Measurements from ENCODE around the gene RNF214. TPM values are rescaled to one million over a fixed set of nuclear protein-coding genes. Genes with fewer than 3 reads are reported as not detected.
"Not testable (repeated sequence)": the region's sequence is repeated elsewhere in the genome, so short reads cannot be mapped to it uniquely, and the experiment has no call there.

Gene RNF214
- total RNA-seq, 1 experiment from 2014 or later = 7.0 TPM

GRCh38 chr11:117200813-117201657 is 31.4 kb upstream of the RNF214 start:
- DNase-seq = no peak
- Histone ChIP-seq H4K20me1 (ENCODE audit: insufficient read depth, low read depth, low read length) (no peaks in the 10 kb centered on the region), H3K4me2 (ENCODE audit: low read depth, low read length, poor library complexity, severe bottlenecking) (no peak overlapping the region), H3K9me3 (ENCODE audit: low read length) (no peaks in the 10 kb centered on the region), H3K79me2 (ENCODE audit: low read length) (no peaks in the 10 kb centered on the region), H3K27me3 (ENCODE audit: low read length) (no peaks in the 10 kb centered on the region), H3K9me2 (replicated peaks; ENCODE audit: insufficient read depth, low read length) (no peaks in the 10 kb centered on the region), H3K36me3 (ENCODE audit: insufficient read depth, low read length) (no peaks in the 10 kb centered on the region), H3K27ac (ENCODE audit: low read length) (no peak overlapping the region), H3K4me3 (ENCODE audit: low read length) (no peak overlapping the region), H3K9ac (ENCODE audit: low read length) (no peak overlapping the region), H2AFZ (ENCODE audit: low read length) (no peak overlapping the region), H3K4me1 (ENCODE audit: low read length) (no peaks in the 10 kb centered on the region)

- Histone ChIP-seq H3K4me3 (ENCODE audit: low read length) (no peak overlapping the region), H4K20me1 (ENCODE audit: insufficient read depth, low read depth, low read length) (no peaks in the 10 kb centered on the region), H3K27ac (ENCODE audit: low read length) (no peak overlapping the region), H3K9me3 (ENCODE audit: low read length) (no peaks in the 10 kb centered on the region), H3K27me3 (ENCODE audit: low read length) (no peaks in the 10 kb centered on the region), H2AFZ (ENCODE audit: low read length) (no peak overlapping the region), H3K9me2 (replicated peaks; ENCODE audit: insufficient read depth, low read length) (no peaks in the 10 kb centered on the region), H3K4me1 (ENCODE audit: low read length) (no peaks in the 10 kb centered on the region), H3K9ac (ENCODE audit: low read length) (no peak overlapping the region), H3K79me2 (ENCODE audit: low read length) (no peaks in the 10 kb centered on the region), H3K36me3 (ENCODE audit: insufficient read depth, low read length) (no peaks in the 10 kb centered on the region), H3K4me2 (ENCODE audit: low read depth, low read length, poor library complexity, severe bottlenecking) (no peak overlapping the region)
- no peak for DNase-seq
These were observed 30.7 kb upstream of the RNF214 start for GRCh38 chr11:117201658-117202305.

- no peak overlapping the region for H2AFZ ChIP-seq (ENCODE audit: low read length)
- no peaks in the 10 kb centered on the region for H3K79me2 ChIP-seq (ENCODE audit: low read length)
- H3K4me3 ChIP-seq (ENCODE audit: low read length) = no peak overlapping the region
- H3K36me3 ChIP-seq (ENCODE audit: insufficient read depth, low read length) = no peaks in the 10 kb centered on the region
- H4K20me1 ChIP-seq (ENCODE audit: insufficient read depth, low read depth, low read length) = no peaks in the 10 kb centered on the region
- no peaks in the 10 kb centered on the region for H3K9me2 ChIP-seq (replicated peaks; ENCODE audit: insufficient read depth, low read length)
- H3K4me1 ChIP-seq (ENCODE audit: low read length) = no peaks in the 10 kb centered on the region
- no peaks in the 10 kb centered on the region for H3K9me3 ChIP-seq (ENCODE audit: low read length)
- no peak overlapping the region for H3K4me2 ChIP-seq (ENCODE audit: low read depth, low read length, poor library complexity, severe bottlenecking)
- no peak overlapping the region for H3K9ac ChIP-seq (ENCODE audit: low read length)
- peak; percentile 38 for DNase-seq
- no peak overlapping the region for H3K27ac ChIP-seq (ENCODE audit: low read length)
- no peaks in the 10 kb centered on the region for H3K27me3 ChIP-seq (ENCODE audit: low read length)
These were observed 29.9 kb upstream of the RNF214 start for GRCh38 chr11:117202386-117203068.

GRCh38 chr11:117203069-117203407 is 29.4 kb upstream of the RNF214 start:
- no peaks in the 10 kb centered on the region for H3K27me3 ChIP-seq (ENCODE audit: low read length)
- H2AFZ ChIP-seq (ENCODE audit: low read length) = no peak overlapping the region
- no peaks in the 10 kb centered on the region for H3K36me3 ChIP-seq (ENCODE audit: insufficient read depth, low read length)
- no peak overlapping the region for H3K9ac ChIP-seq (ENCODE audit: low read length)
- no peak overlapping the region for H3K4me2 ChIP-seq (ENCODE audit: low read depth, low read length, poor library complexity, severe bottlenecking)
- no peaks in the 10 kb centered on the region for H4K20me1 ChIP-seq (ENCODE audit: insufficient read depth, low read depth, low read length)
- no peak overlapping the region for H3K4me3 ChIP-seq (ENCODE audit: low read length)
- no peak for DNase-seq
- no peaks in the 10 kb centered on the region for H3K9me3 ChIP-seq (ENCODE audit: low read length)
- no peaks in the 10 kb centered on the region for H3K9me2 ChIP-seq (replicated peaks; ENCODE audit: insufficient read depth, low read length)
- H3K4me1 ChIP-seq (ENCODE audit: low read length) = no peaks in the 10 kb centered on the region
- no peaks in the 10 kb centered on the region for H3K79me2 ChIP-seq (ENCODE audit: low read length)
- H3K27ac ChIP-seq (ENCODE audit: low read length) = no peak overlapping the region

GRCh38 chr11:117204283-117205080 is 28.0 kb upstream of the RNF214 start:
- Histone ChIP-seq H2AFZ (ENCODE audit: low read length) (no peak overlapping the region), H3K27ac (ENCODE audit: low read length) (no peak overlapping the region), H3K27me3 (ENCODE audit: low read length) (no peaks in the 10 kb centered on the region), H3K9ac (ENCODE audit: low read length) (no peak overlapping the region), H3K9me2 (replicated peaks; ENCODE audit: insufficient read depth, low read length) (no peaks in the 10 kb centered on the region), H3K4me2 (ENCODE audit: low read depth, low read length, poor library complexity, severe bottlenecking) (no peak overlapping the region), H3K36me3 (ENCODE audit: insufficient read depth, low read length) (no peaks in the 10 kb centered on the region), H3K4me3 (ENCODE audit: low read length) (no peak overlapping the region), H4K20me1 (ENCODE audit: insufficient read depth, low read depth, low read length) (no peaks in the 10 kb centered on the region), H3K9me3 (ENCODE audit: low read length) (no peaks in the 10 kb centered on the region), H3K79me2 (ENCODE audit: low read length) (no peaks in the 10 kb centered on the region), H3K4me1 (ENCODE audit: low read length) (no peaks in the 10 kb centered on the region)
- DNase-seq = peak; percentile 21

- H3K4me2 ChIP-seq (ENCODE audit: low read depth, low read length, poor library complexity, severe bottlenecking) = no peak overlapping the region
- H3K9ac ChIP-seq (ENCODE audit: low read length) = no peak overlapping the region
- H3K4me1 ChIP-seq (ENCODE audit: low read length) = no peaks in the 10 kb centered on the region
- DNase-seq = no peak
- no peaks in the 10 kb centered on the region for H3K9me2 ChIP-seq (replicated peaks; ENCODE audit: insufficient read depth, low read length)
- H3K27me3 ChIP-seq (ENCODE audit: low read length) = no peaks in the 10 kb centered on the region
- no peaks in the 10 kb centered on the region for H3K79me2 ChIP-seq (ENCODE audit: low read length)
- H3K9me3 ChIP-seq (ENCODE audit: low read length) = no peaks in the 10 kb centered on the region
- H2AFZ ChIP-seq (ENCODE audit: low read length) = no peak overlapping the region
- H3K36me3 ChIP-seq (ENCODE audit: insufficient read depth, low read length) = no peaks in the 10 kb centered on the region
- no peaks in the 10 kb centered on the region for H4K20me1 ChIP-seq (ENCODE audit: insufficient read depth, low read depth, low read length)
- no peak overlapping the region for H3K27ac ChIP-seq (ENCODE audit: low read length)
- H3K4me3 ChIP-seq (ENCODE audit: low read length) = no peak overlapping the region
These were observed 27.2 kb upstream of the RNF214 start for GRCh38 chr11:117205211-117205818.

GRCh38 chr11:117206111-117206510 is 26.4 kb upstream of the RNF214 start:
- not testable (repeated sequence) for H3K27me3 ChIP-seq (ENCODE audit: low read length); H3K79me2 ChIP-seq (ENCODE audit: low read length); H2AFZ ChIP-seq (ENCODE audit: low read length); H3K36me3 ChIP-seq (ENCODE audit: insufficient read depth, low read length); H3K9ac ChIP-seq (ENCODE audit: low read length); H3K4me1 ChIP-seq (ENCODE audit: low read length); H3K4me3 ChIP-seq (ENCODE audit: low read length); H3K27ac ChIP-seq (ENCODE audit: low read length); DNase-seq; H3K4me2 ChIP-seq (ENCODE audit: low read depth, low read length, poor library complexity, severe bottlenecking); H4K20me1 ChIP-seq (ENCODE audit: insufficient read depth, low read depth, low read length); H3K9me2 ChIP-seq (replicated peaks; ENCODE audit: insufficient read depth, low read length); H3K9me3 ChIP-seq (ENCODE audit: low read length)
